SK-N-SH treated with all-trans-retinoic acid at 6 μM for 48 hours (cell line): ENCODE measurements around the gene ANP32B.

Experiments
- ATAC-seq: fragments of 200-7000 bp; cut with Tn5 transposase; 3 replicates; pipeline ENCODE4 v1.9.1; 2020; ENCODE audit warnings: mild to moderate bottlenecking, moderate library complexity
- ARNTL ChIP-seq: fragments of 450-650 bp; formaldehyde crosslinking; IDR thresholded peaks from 2 replicates; pipeline ENCODE4 v1.5.0; 2020; ENCODE audit warnings: low read depth, mild to moderate bottlenecking, moderate library complexity, borderline replicate concordance
- BACH2 ChIP-seq: fragments of 250-450 bp; sonication (Bioruptor Pico); IDR thresholded peaks from 2 replicates; pipeline ENCODE4 v1.9.0; 2021; ENCODE audit warnings: mild to moderate bottlenecking, borderline replicate concordance
- CSDC2 ChIP-seq: fragments of 250-450 bp; sonication (Bioruptor Pico); IDR thresholded peaks from 2 replicates; pipeline ENCODE4 v1.5.0; 2020; ENCODE audit warnings: mild to moderate bottlenecking, moderate library complexity
- ESRRG ChIP-seq: fragments of 250-450 bp; sonication (Bioruptor Pico); IDR thresholded peaks from 2 replicates; pipeline ENCODE4 v1.6.1; 2021; ENCODE audit warnings: mild to moderate bottlenecking
- GLIS3 ChIP-seq: fragments of 250-450 bp; sonication (Bioruptor Pico); IDR thresholded peaks from 2 replicates; pipeline ENCODE4 v1.5.0; 2020; ENCODE audit warnings: mild to moderate bottlenecking, moderate library complexity
- ISL1 ChIP-seq: fragments of 250-450 bp; sonication (Bioruptor Pico); IDR thresholded peaks from 2 replicates; pipeline ENCODE4 v2.1.2; 2022; ENCODE audit warnings: mild to moderate bottlenecking, moderate library complexity
- OSR1 ChIP-seq: fragments of 250-450 bp; sonication (Bioruptor Pico); IDR thresholded peaks from 2 replicates; pipeline ENCODE4 v1.8.0; 2022; ENCODE audit warnings: moderate library complexity, mild to moderate bottlenecking, inconsistent platforms
- PPARA ChIP-seq: fragments of 250-450 bp; sonication (Bioruptor Pico); IDR thresholded peaks from 2 replicates; pipeline ENCODE4 v1.5.0; 2020; ENCODE audit warnings: mild to moderate bottlenecking, borderline replicate concordance
- RARB ChIP-seq: fragments of 250-450 bp; sonication (Bioruptor Pico); IDR thresholded peaks from 2 replicates; pipeline ENCODE4 v1.8.0; 2021; ENCODE audit warnings: mild to moderate bottlenecking, moderate library complexity
- SNAI2 ChIP-seq: fragments of 250-450 bp; sonication (Bioruptor Pico); IDR thresholded peaks from 2 replicates; pipeline ENCODE4 v1.5.0; 2020; ENCODE audit warnings: mild to moderate bottlenecking, moderate library complexity
- TCF4 ChIP-seq: fragments of 250-450 bp; sonication (Bioruptor Pico); IDR thresholded peaks from 2 replicates; pipeline ENCODE4 v1.8.0; 2021; ENCODE audit warnings: mild to moderate bottlenecking, moderate library complexity, borderline replicate concordance
- TOX ChIP-seq: fragments of 250-450 bp; sonication (Bioruptor Pico); IDR thresholded peaks from 2 replicates; pipeline ENCODE4 v1.8.0; 2021; ENCODE audit warnings: mild to moderate bottlenecking, moderate library complexity, borderline replicate concordance
- ZC3H10 ChIP-seq: fragments of 250-450 bp; sonication (Bioruptor Pico); IDR thresholded peaks from 2 replicates; pipeline ENCODE4 v1.5.1; 2021; ENCODE audit warnings: mild to moderate bottlenecking, moderate library complexity
- ZFP30 ChIP-seq: fragments of 450-650 bp; formaldehyde crosslinking; IDR thresholded peaks from 2 replicates; pipeline ENCODE4 v1.5.0; 2022; ENCODE audit warnings: mild to moderate bottlenecking, moderate library complexity
- ZNF565 ChIP-seq: fragments of 450-650 bp; formaldehyde crosslinking; conservative IDR thresholded peaks from 2 replicates; pipeline ENCODE4 v1.5.0; 2020; ENCODE audit warnings: low read depth, mild to moderate bottlenecking, moderate library complexity
- ZNF70 ChIP-seq: fragments of 450-650 bp; formaldehyde crosslinking; IDR thresholded peaks from 2 replicates; pipeline ENCODE4 v1.5.0; 2020; ENCODE audit warnings: mild to moderate bottlenecking, moderate library complexity
- ZNF8 ChIP-seq: fragments of 450-650 bp; formaldehyde crosslinking; IDR thresholded peaks from 2 replicates; pipeline ENCODE4 v1.5.0; 2020; ENCODE audit warnings: mild to moderate bottlenecking, moderate library complexity
- TF ChIP-seq, protein P1 (sequence below): fragments of 250-450 bp; sonication (Bioruptor Pico); IDR thresholded peaks from 2 replicates; pipeline ENCODE4 v1.8.0; 2021; ENCODE audit warnings: low read depth, mild to moderate bottlenecking, moderate library complexity, borderline replicate concordance
- TF ChIP-seq, protein P2 (sequence below): fragments of 250-450 bp; sonication (Bioruptor Pico); IDR thresholded peaks from 2 replicates; pipeline ENCODE4 v1.5.1; 2021; ENCODE audit warnings: mild to moderate bottlenecking, moderate library complexity
- TF ChIP-seq, protein P3 (sequence below): fragments of 250-450 bp; sonication (Bioruptor Pico); IDR thresholded peaks from 2 replicates; pipeline ENCODE4 v1.5.0; 2020; ENCODE audit warnings: mild to moderate bottlenecking, moderate library complexity
- TF ChIP-seq, protein P4 (sequence below): fragments of 250-450 bp; sonication (Bioruptor Pico); IDR thresholded peaks from 2 replicates; pipeline ENCODE4 v1.5.1; 2020; ENCODE audit warnings: low read depth, mild to moderate bottlenecking, moderate library complexity
- TF ChIP-seq, protein P5 (sequence below): fragments of 250-450 bp; sonication (Bioruptor Pico); IDR thresholded peaks from 2 replicates; pipeline ENCODE4 v1.8.0; 2020; ENCODE audit warnings: mild to moderate bottlenecking, moderate library complexity, borderline replicate concordance

The ANP32B gene

DNA sequence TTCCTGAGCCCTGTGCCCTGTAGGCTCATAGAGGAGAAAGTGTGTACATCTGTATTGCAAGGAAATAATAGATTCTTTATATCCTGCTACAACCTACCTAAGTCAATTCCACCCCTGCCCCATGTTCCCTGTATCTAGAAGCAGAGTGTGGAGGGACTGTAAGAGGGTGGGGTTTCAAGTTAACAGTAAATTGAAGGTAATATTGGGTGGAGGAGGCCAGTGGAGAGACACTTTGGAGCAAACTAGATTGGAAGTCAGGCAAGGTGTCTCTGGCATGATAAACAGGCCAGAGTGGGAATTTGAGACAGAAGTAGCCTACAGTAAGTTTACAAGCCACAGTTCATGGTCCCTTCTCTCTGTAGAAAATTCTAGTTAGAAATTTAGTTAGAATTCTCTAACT is 42.9 kb upstream of the ANP32B start (continued):
- TF ChIP-seq, protein P1, sequence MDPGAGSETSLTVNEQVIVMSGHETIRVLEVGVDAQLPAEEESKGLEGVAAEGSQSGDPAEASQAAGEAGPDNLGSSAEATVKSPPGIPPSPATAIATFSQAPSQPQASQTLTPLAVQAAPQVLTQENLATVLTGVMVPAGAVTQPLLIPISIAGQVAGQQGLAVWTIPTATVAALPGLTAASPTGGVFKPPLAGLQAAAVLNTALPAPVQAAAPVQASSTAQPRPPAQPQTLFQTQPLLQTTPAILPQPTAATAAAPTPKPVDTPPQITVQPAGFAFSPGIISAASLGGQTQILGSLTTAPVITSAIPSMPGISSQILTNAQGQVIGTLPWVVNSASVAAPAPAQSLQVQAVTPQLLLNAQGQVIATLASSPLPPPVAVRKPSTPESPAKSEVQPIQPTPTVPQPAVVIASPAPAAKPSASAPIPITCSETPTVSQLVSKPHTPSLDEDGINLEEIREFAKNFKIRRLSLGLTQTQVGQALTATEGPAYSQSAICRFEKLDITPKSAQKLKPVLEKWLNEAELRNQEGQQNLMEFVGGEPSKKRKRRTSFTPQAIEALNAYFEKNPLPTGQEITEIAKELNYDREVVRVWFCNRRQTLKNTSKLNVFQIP (CRISPR knock-in tag): no peak

DNA sequence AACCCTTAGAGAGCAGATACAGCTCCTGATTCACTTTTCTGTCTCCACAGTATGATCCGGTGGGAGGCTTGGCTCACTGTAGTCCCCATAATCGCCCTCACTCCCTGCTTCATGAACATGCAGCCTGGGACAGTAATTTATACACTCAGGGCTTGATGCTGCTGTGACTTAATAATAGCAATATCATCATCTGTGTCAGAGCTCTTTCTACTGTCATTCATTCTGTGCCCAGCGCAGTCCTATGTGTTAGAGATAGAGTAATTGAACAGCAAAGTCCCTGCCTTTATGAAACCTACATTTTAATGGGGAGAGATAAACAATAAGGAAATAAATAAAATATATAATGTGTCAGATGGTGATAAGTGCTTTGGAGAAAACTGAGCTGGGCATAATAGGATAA is 42.4 kb upstream of the ANP32B start:
- TF ChIP-seq, protein P2, sequence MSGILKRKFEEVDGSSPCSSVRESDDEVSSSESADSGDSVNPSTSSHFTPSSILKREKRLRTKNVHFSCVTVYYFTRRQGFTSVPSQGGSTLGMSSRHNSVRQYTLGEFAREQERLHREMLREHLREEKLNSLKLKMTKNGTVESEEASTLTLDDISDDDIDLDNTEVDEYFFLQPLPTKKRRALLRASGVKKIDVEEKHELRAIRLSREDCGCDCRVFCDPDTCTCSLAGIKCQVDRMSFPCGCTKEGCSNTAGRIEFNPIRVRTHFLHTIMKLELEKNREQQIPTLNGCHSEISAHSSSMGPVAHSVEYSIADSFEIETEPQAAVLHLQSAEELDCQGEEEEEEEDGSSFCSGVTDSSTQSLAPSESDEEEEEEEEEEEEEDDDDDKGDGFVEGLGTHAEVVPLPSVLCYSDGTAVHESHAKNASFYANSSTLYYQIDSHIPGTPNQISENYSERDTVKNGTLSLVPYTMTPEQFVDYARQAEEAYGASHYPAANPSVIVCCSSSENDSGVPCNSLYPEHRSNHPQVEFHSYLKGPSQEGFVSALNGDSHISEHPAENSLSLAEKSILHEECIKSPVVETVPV (CRISPR knock-in tag): no peak
- TF ChIP-seq TOX (CRISPR knock-in tag): no peak
- no peak for TF ChIP-seq ESRRG (CRISPR knock-in tag)

DNA sequence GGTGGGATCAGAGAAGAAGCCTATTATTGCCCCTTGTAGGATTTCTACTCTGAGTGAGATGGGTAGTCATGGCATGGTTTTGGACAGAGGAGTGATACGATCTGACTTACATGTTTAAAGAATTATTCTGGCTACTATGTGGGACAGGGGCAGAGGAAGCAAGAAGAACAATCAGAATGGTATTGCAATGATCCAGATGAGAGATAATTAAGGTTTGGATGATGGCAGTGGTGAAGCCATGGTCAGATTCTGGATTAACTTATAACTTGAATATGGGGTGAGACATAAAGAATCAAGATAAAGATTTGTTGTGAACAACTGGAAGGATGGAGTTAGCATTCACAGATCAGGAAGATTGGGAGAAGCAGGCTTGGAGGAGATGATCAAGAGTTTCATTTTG is 41.8 kb upstream of the ANP32B start:
- ATAC-seq: no peak
- TF ChIP-seq ZFP30 (CRISPR knock-in tag) (no peak), ZNF565 (no peak), RARB (no peak), ISL1 (CRISPR knock-in tag) (no peak), TCF4 (CRISPR knock-in tag) (no peak), SNAI2 (CRISPR knock-in tag) (no peak), ZNF70 (CRISPR knock-in tag) (no peak), OSR1 (CRISPR knock-in tag) (no peak), ZC3H10 (no peak), ARNTL (CRISPR knock-in tag) (no peak)
- TF ChIP-seq, protein P3, sequence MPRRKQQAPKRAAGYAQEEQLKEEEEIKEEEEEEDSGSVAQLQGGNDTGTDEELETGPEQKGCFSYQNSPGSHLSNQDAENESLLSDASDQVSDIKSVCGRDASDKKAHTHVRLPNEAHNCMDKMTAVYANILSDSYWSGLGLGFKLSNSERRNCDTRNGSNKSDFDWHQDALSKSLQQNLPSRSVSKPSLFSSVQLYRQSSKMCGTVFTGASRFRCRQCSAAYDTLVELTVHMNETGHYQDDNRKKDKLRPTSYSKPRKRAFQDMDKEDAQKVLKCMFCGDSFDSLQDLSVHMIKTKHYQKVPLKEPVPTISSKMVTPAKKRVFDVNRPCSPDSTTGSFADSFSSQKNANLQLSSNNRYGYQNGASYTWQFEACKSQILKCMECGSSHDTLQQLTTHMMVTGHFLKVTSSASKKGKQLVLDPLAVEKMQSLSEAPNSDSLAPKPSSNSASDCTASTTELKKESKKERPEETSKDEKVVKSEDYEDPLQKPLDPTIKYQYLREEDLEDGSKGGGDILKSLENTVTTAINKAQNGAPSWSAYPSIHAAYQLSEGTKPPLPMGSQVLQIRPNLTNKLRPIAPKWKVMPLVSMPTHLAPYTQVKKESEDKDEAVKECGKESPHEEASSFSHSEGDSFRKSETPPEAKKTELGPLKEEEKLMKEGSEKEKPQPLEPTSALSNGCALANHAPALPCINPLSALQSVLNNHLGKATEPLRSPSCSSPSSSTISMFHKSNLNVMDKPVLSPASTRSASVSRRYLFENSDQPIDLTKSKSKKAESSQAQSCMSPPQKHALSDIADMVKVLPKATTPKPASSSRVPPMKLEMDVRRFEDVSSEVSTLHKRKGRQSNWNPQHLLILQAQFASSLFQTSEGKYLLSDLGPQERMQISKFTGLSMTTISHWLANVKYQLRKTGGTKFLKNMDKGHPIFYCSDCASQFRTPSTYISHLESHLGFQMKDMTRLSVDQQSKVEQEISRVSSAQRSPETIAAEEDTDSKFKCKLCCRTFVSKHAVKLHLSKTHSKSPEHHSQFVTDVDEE: no peak
- TF ChIP-seq, protein P1 (CRISPR knock-in tag): no peak
- TF ChIP-seq, protein P4, sequence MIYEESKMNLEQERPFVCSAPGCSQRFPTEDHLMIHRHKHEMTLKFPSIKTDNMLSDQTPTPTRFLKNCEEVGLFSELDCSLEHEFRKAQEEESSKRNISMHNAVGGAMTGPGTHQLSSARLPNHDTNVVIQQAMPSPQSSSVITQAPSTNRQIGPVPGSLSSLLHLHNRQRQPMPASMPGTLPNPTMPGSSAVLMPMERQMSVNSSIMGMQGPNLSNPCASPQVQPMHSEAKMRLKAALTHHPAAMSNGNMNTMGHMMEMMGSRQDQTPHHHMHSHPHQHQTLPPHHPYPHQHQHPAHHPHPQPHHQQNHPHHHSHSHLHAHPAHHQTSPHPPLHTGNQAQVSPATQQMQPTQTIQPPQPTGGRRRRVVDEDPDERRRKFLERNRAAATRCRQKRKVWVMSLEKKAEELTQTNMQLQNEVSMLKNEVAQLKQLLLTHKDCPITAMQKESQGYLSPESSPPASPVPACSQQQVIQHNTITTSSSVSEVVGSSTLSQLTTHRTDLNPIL (CRISPR knock-in tag): no peak

More for the DNA sequence above, 42.4 kb upstream of the ANP32B start:
- ATAC-seq: no peak

DNA sequence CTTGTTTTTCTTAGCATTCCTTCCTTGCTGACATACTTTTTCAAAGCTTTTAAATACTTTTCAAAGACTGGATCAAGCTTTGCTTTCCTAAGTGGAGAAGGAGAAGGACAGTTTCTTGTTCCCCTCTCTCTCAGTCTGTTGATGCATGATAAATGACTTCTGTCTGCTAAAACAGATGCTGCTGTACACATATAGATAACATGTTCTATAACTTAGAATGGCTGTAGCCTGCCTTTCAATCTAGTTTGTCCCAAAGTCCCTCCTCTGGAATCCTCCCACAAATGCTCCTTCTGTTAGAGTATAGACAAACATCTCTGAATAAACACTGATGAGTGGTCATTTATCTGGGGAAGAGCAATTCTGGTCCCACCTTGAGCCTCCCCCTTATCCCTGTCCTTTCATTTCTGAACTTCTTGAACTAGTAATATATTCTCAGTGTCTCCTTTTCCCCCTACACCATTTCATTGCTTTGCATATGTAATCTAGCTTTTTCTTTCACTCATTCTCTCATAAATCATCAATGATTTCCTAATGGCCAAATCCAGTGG is 39.8 kb upstream of the ANP32B start:
- ATAC-seq: no peak
- TF ChIP-seq ZNF70 (CRISPR knock-in tag) (no peak), OSR1 (CRISPR knock-in tag) (no peak), BACH2 (CRISPR knock-in tag) (no peak), ZC3H10 (no peak), GLIS3 (CRISPR knock-in tag) (no peak), ZNF8 (CRISPR knock-in tag) (no peak), ISL1 (CRISPR knock-in tag) (no peak), TCF4 (CRISPR knock-in tag) (no peak), ZNF565 (no peak), PPARA (no peak), ARNTL (CRISPR knock-in tag) (no peak), TOX (CRISPR knock-in tag) (no peak), ZFP30 (CRISPR knock-in tag) (no peak), RARB (no peak), CSDC2 (CRISPR knock-in tag) (no peak)
- TF ChIP-seq, protein P5, sequence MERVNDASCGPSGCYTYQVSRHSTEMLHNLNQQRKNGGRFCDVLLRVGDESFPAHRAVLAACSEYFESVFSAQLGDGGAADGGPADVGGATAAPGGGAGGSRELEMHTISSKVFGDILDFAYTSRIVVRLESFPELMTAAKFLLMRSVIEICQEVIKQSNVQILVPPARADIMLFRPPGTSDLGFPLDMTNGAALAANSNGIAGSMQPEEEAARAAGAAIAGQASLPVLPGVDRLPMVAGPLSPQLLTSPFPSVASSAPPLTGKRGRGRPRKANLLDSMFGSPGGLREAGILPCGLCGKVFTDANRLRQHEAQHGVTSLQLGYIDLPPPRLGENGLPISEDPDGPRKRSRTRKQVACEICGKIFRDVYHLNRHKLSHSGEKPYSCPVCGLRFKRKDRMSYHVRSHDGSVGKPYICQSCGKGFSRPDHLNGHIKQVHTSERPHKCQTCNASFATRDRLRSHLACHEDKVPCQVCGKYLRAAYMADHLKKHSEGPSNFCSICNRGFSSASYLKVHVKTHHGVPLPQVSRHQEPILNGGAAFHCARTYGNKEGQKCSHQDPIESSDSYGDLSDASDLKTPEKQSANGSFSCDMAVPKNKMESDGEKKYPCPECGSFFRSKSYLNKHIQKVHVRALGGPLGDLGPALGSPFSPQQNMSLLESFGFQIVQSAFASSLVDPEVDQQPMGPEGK (CRISPR knock-in tag): no peak
- TF ChIP-seq, protein P4 (CRISPR knock-in tag): no peak
- TF ChIP-seq, protein P2 (CRISPR knock-in tag): no peak
